ENCODE measurements around the gene PI4KA.

PI4KA gene

GRCh38 chr22:20783844-20784723, 74.5 kb downstream of the PI4KA start:
- H3K4me1 Mint-ChIP-seq, result peaks cover 16% of the 10 kb centered on the region
- H3K9me3 Mint-ChIP-seq, result no peaks in the 10 kb centered on the region
- DNase-seq (peak; percentile 10 to 34), ATAC-seq (peak; percentile 83)
- no peak overlapping the region for H3K4me3 Mint-ChIP-seq
- no peak overlapping the region for H3K27ac Mint-ChIP-seq
- H3K27me3 Mint-ChIP-seq, result no peaks in the 10 kb centered on the region

- H3K27me3 Mint-ChIP-seq, result no peaks in the 10 kb centered on the region
- ATAC-seq (no peak), DNase-seq (no peak)
- no peak overlapping the region for H3K4me3 Mint-ChIP-seq
- H3K9me3 Mint-ChIP-seq, result no peaks in the 10 kb centered on the region
- peak overlapping the region in 1 of 2 donors; percentile 10 for H3K27ac Mint-ChIP-seq
- peaks cover 24% of the 10 kb centered on the region for H3K4me1 Mint-ChIP-seq
These were observed 75.3 kb downstream of the PI4KA start for GRCh38 chr22:20783300-20783673.

GRCh38 chr22:20782596-20783299, 75.9 kb downstream of the PI4KA start:
- ATAC-seq (no peak), DNase-seq (no peak)
- Mint-ChIP-seq H3K27me3 (no peaks in the 10 kb centered on the region), H3K27ac (peak overlapping the region in 1 of 2 donors; percentile 10), H3K4me3 (no peak overlapping the region), H3K4me1 (peaks cover 24% of the 10 kb centered on the region), H3K9me3 (no peaks in the 10 kb centered on the region)

GRCh38 chr22:20782083-20782482, 76.5 kb downstream of the PI4KA start:
- Mint-ChIP-seq H3K27me3 (no peaks in the 10 kb centered on the region), H3K27ac (no peak overlapping the region), H3K9me3 (no peaks in the 10 kb centered on the region), H3K4me3 (no peak overlapping the region), H3K4me1 (peaks cover 24% of the 10 kb centered on the region)
- DNase-seq, result no peak
- ATAC-seq, result no peak

GRCh38 chr22:20781272-20781990, 77.2 kb downstream of the PI4KA start:
- no peak overlapping the region for H3K4me3 Mint-ChIP-seq
- H3K27me3 Mint-ChIP-seq, result no peaks in the 10 kb centered on the region
- DNase-seq (peak in 1 of 2 donors; percentile 12), ATAC-seq (peak; percentile 78)
- H3K27ac Mint-ChIP-seq, result no peak overlapping the region
- peaks cover 24% of the 10 kb centered on the region for H3K4me1 Mint-ChIP-seq
- H3K9me3 Mint-ChIP-seq, result no peaks in the 10 kb centered on the region

- no peak for DNase-seq
- no peak for ATAC-seq
- Mint-ChIP-seq H3K27me3 (no peaks in the 10 kb centered on the region), H3K4me1 (peaks cover 24% of the 10 kb centered on the region), H3K4me3 (no peak overlapping the region), H3K27ac (no peak overlapping the region), H3K9me3 (no peaks in the 10 kb centered on the region)
These were observed 78.8 kb downstream of the PI4KA start for GRCh38 chr22:20779818-20780158.

- Mint-ChIP-seq H3K4me3 (no peak overlapping the region), H3K27me3 (no peaks in the 10 kb centered on the region), H3K27ac (peak overlapping the region; percentile 32 to 84), H3K9me3 (no peaks in the 10 kb centered on the region), H3K4me1 (peaks cover 24% of the 10 kb centered on the region)
- no peak for DNase-seq
- ATAC-seq, result no peak
These were observed 79.4 kb downstream of the PI4KA start for GRCh38 chr22:20779014-20779817.

GRCh38 chr22:20777420-20778177, 81.0 kb downstream of the PI4KA start:
- peak overlapping the region in 1 of 2 donors; percentile 14 for H3K27ac Mint-ChIP-seq
- DNase-seq, result no peak

GRCh38 chr22:20776624-20777405, 81.8 kb downstream of the PI4KA start:
- DNase-seq (no peak), ATAC-seq (no peak)
- H3K27me3 Mint-ChIP-seq, result no peaks in the 10 kb centered on the region
- H3K4me1 Mint-ChIP-seq, result peaks cover 22% of the 10 kb centered on the region
- no peaks in the 10 kb centered on the region for H3K9me3 Mint-ChIP-seq
- peak overlapping the region in 1 of 2 donors; percentile 12 for H3K27ac Mint-ChIP-seq
- H3K4me3 Mint-ChIP-seq, result no peak overlapping the region

More at GRCh38 chr22:20777420-20778177, 81.0 kb downstream of the PI4KA start:
- Mint-ChIP-seq H3K27me3 (no peaks in the 10 kb centered on the region), H3K4me1 (peaks cover 24% of the 10 kb centered on the region), H3K4me3 (no peak overlapping the region), H3K9me3 (no peaks in the 10 kb centered on the region)
- ATAC-seq, result peak; percentile 50

GRCh38 chr22:20775342-20775895, 83.2 kb downstream of the PI4KA start:
- Mint-ChIP-seq H3K4me3 (no peak overlapping the region), H3K9me3 (no peaks in the 10 kb centered on the region)

GRCh38 chr22:20774882-20775281, 83.7 kb downstream of the PI4KA start:
- Mint-ChIP-seq H3K4me3 (no peak overlapping the region), H3K27me3 (no peaks in the 10 kb centered on the region), H3K9me3 (no peaks in the 10 kb centered on the region), H3K4me1 (peaks cover 13% of the 10 kb centered on the region), H3K27ac (no peak overlapping the region)
- ATAC-seq (no peak), DNase-seq (no peak)

More at GRCh38 chr22:20775342-20775895, 83.2 kb downstream of the PI4KA start:
- Mint-ChIP-seq H3K27me3 (no peaks in the 10 kb centered on the region), H3K27ac (no peak overlapping the region), H3K4me1 (peaks cover 16% of the 10 kb centered on the region)
- ATAC-seq (no peak), DNase-seq (no peak)

- DNase-seq (no peak), ATAC-seq (no peak)
- Mint-ChIP-seq H3K4me3 (no peak within 1 kb of the TSS), H3K27ac (no peak within 1 kb of the TSS), H3K27me3 (no peaks in the 10 kb centered on the region), H3K4me1 (peaks cover 11% of the 10 kb centered on the region), H3K9me3 (no peaks in the 10 kb centered on the region)
These were observed 84.8 kb downstream of the PI4KA start, which contains the start of gene SERPIND1 for GRCh38 chr22:20773793-20774212. Gene SERPIND1, plus strand, starts transcription at chr22:20774113. Its CDS starts 5,200 bp downstream, at chr22:20779313.

- DNase-seq (no peak), ATAC-seq (no peak)
- no peak overlapping the region for H3K4me3 Mint-ChIP-seq
- peaks cover 11% of the 10 kb centered on the region for H3K4me1 Mint-ChIP-seq
- no peaks in the 10 kb centered on the region for H3K9me3 Mint-ChIP-seq
- no peak overlapping the region for H3K27ac Mint-ChIP-seq
- no peaks in the 10 kb centered on the region for H3K27me3 Mint-ChIP-seq
These were observed 86.5 kb downstream of the PI4KA start for GRCh38 chr22:20771918-20772625.
